Islet precursor cell (in vitro differentiated cells): ENCODE results near the gene SLC30A3.
"Not testable (repeated sequence)": the region's sequence is repeated elsewhere in the genome, so short reads cannot be mapped to it uniquely, and the experiment has no call there.

Source experiments
- DNase-seq: peaks from one replicate; pipeline ENCODE4 v3.0.0-alpha.2; 2018

SLC30A3 gene

GRCh38 chr2:27284996-27285395 lies 22.1 kb upstream of the SLC30A3 start:
- DNase-seq, result no peak

- peak; percentile 84 for DNase-seq
These were observed 20.0 kb upstream of the SLC30A3 start for GRCh38 chr2:27282892-27283291.

GRCh38 chr2:27281855-27282559 lies 19.2 kb upstream of the SLC30A3 start, which contains the start of gene TRIM54:
TRIM54 (plus strand) TSS chr2:27282429; CDS start chr2:27282732, 303 bp downstream.
- peak; percentile 63 for DNase-seq

- no peak for DNase-seq
These were observed 18.6 kb upstream of the SLC30A3 start for GRCh38 chr2:27281442-27281841.

- DNase-seq, result no peak
These were observed 18.0 kb upstream of the SLC30A3 start for GRCh38 chr2:27280826-27281225.

- DNase-seq, result no peak
These were observed 15.2 kb upstream of the SLC30A3 start for GRCh38 chr2:27278010-27278409.

GRCh38 chr2:27275211-27276150 lies 12.6 kb upstream of the SLC30A3 start, which contains the start of gene DNAJC5G:
DNAJC5G (plus strand) TSS chr2:27275433; CDS start chr2:27276729, 1,296 bp downstream.
- DNase-seq, result no peak

GRCh38 chr2:27272537-27273522 lies 10.0 kb upstream of the SLC30A3 start:
- DNase-seq, result not testable (repeated sequence)

- DNase-seq, result no peak
These were observed 8.9 kb upstream of the SLC30A3 start for GRCh38 chr2:27271631-27272340.

- DNase-seq, result no peak
These were observed 7.8 kb upstream of the SLC30A3 start for GRCh38 chr2:27270670-27271069.

GRCh38 chr2:27270131-27270530 lies 7.3 kb upstream of the SLC30A3 start:
- no peak for DNase-seq

GRCh38 chr2:27268296-27268695 lies 5.4 kb upstream of the SLC30A3 start:
- not testable (repeated sequence) for DNase-seq

- no peak for DNase-seq
These were observed 2.7 kb upstream of the SLC30A3 start for GRCh38 chr2:27265536-27265870.

GRCh38 chr2:27264753-27265535 lies 2.1 kb upstream of the SLC30A3 start:
- peak; percentile 90 for DNase-seq

GRCh38 chr2:27264253-27264752 lies 1.5 kb upstream of the SLC30A3 start:
- DNase-seq, result peak; percentile 49

- no peak for DNase-seq
These were observed 723 bp upstream of the SLC30A3 start for GRCh38 chr2:27263287-27264252.

- DNase-seq, result no peak
These were observed 935 bp downstream of the SLC30A3 start for GRCh38 chr2:27261926-27262298.

GRCh38 chr2:27261241-27261925 lies 1.5 kb downstream of the SLC30A3 start:
- no peak for DNase-seq

- DNase-seq, result no peak
These were observed 4.8 kb downstream of the SLC30A3 start for GRCh38 chr2:27258051-27258450.
